Measurements from ENCODE around the gene TMEM255B. TPM values are rescaled to one million over a fixed set of nuclear protein-coding genes. Genes with fewer than 3 reads are reported as not detected.
"Not testable (repeated sequence)": the region's sequence is repeated elsewhere in the genome, so short reads cannot be mapped to it uniquely, and the experiment has no call there.

The TMEM255B gene
- total RNA-seq, 2 experiments from 2014 or later: 1.7 to 1.8 TPM

GRCh38 chr13:113832631-113833030 is 73.6 kb downstream of the TMEM255B start:
- no peaks in the 10 kb centered on the region for H3K9me3 Mint-ChIP-seq
- CTCF ChIA-PET: no interaction called here
- intact Hi-C loops (cut with micrococcal nuclease): no loop called here
- no peak for ATAC-seq
- H3K27ac Mint-ChIP-seq: no peak overlapping the region
- H3K27me3 Mint-ChIP-seq: no peaks in the 10 kb centered on the region
- no peak overlapping the region for H3K4me3 Mint-ChIP-seq
- POLR2A ChIA-PET: no interaction called here
- TF ChIP-seq, protein P1, sequence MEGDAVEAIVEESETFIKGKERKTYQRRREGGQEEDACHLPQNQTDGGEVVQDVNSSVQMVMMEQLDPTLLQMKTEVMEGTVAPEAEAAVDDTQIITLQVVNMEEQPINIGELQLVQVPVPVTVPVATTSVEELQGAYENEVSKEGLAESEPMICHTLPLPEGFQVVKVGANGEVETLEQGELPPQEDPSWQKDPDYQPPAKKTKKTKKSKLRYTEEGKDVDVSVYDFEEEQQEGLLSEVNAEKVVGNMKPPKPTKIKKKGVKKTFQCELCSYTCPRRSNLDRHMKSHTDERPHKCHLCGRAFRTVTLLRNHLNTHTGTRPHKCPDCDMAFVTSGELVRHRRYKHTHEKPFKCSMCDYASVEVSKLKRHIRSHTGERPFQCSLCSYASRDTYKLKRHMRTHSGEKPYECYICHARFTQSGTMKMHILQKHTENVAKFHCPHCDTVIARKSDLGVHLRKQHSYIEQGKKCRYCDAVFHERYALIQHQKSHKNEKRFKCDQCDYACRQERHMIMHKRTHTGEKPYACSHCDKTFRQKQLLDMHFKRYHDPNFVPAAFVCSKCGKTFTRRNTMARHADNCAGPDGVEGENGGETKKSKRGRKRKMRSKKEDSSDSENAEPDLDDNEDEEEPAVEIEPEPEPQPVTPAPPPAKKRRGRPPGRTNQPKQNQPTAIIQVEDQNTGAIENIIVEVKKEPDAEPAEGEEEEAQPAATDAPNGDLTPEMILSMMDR (IDR thresholded peaks at IDR 0.05): no peak
- DNase-seq: no peak
- H3K4me1 Mint-ChIP-seq (ENCODE audit: low read depth): peaks cover 5% of the 10 kb centered on the region
- H3K36me3 Mint-ChIP-seq (ENCODE audit: low read depth): peaks cover under 1% of the 10 kb centered on the region

DNA sequence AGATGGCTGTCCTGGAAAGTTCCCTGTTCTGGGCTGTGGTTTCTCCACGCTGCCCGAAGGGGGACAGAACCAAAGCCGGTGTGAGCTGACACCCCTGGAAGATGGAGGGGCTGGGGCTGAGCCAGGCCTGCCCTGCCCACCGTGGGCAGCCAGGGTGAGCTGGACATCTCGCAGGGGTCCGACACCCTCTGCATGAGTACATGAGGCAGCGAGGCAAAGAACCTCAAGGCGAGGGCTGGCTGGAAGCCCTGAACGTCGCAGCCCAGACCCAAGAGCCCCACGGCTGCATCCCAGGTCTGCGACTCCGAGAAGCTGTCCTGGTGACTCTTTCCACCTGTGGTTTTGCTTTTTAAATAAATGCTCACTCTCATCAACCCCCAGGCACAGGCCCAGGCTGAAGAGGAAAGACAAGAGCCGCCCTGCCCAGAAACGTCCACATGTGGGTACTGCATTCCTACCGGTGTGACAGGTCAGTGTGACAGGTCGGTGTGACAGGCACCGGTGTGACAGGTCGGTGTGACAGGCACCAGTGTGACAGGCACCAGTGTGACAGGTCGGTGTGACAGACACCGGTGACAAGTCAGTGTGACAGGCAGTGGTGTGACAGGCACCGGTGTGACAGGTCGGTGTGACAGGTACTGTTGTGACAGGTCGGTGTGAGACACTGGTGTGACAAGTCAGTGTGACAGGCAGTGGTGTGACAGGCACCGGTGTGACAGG is 74.2 kb downstream of the TMEM255B start:
- ChIA-PET CTCF (no interaction called here), POLR2A (no interaction called here)
- Mint-ChIP-seq H3K9me3 (no peaks in the 10 kb centered on the region), H3K4me3 (no peak overlapping the region), H3K4me1 (ENCODE audit: low read depth) (peaks cover 7% of the 10 kb centered on the region), H3K36me3 (ENCODE audit: low read depth) (no peaks in the 10 kb centered on the region), H3K27ac (no peak overlapping the region), H3K27me3 (no peaks in the 10 kb centered on the region)
- ATAC-seq (no peak), DNase-seq (no peak)
- intact Hi-C loops (cut with micrococcal nuclease): no loop called here
- TF ChIP-seq, protein P1 (IDR thresholded peaks at IDR 0.05): no peak

GRCh38 chr13:113834006-113834405 is 75.0 kb downstream of the TMEM255B start:
- CTCF ChIA-PET; DNase-seq; H3K9me3 Mint-ChIP-seq; POLR2A ChIA-PET; ATAC-seq; H3K36me3 Mint-ChIP-seq (ENCODE audit: low read depth); H3K27me3 Mint-ChIP-seq; intact Hi-C loops (cut with micrococcal nuclease); H3K4me1 Mint-ChIP-seq (ENCODE audit: low read depth); H3K27ac Mint-ChIP-seq; H3K4me3 Mint-ChIP-seq: not testable (repeated sequence)

GRCh38 chr13:113834496-113835200 is 75.6 kb downstream of the TMEM255B start:
- ATAC-seq (no peak), DNase-seq (no peak)
- CTCF ChIA-PET: no interaction called here
- no peak overlapping the region for H3K4me3 Mint-ChIP-seq
- H3K9me3 Mint-ChIP-seq: no peaks in the 10 kb centered on the region
- no peaks in the 10 kb centered on the region for H3K36me3 Mint-ChIP-seq (ENCODE audit: low read depth)
- POLR2A ChIA-PET: no interaction called here
- intact Hi-C loops (cut with micrococcal nuclease): no loop called here
- H3K27me3 Mint-ChIP-seq: no peaks in the 10 kb centered on the region
- TF ChIP-seq, protein P1 (IDR thresholded peaks at IDR 0.05): no peak
- peaks cover 7% of the 10 kb centered on the region for H3K4me1 Mint-ChIP-seq (ENCODE audit: low read depth)
- H3K27ac Mint-ChIP-seq: no peak overlapping the region

DNA sequence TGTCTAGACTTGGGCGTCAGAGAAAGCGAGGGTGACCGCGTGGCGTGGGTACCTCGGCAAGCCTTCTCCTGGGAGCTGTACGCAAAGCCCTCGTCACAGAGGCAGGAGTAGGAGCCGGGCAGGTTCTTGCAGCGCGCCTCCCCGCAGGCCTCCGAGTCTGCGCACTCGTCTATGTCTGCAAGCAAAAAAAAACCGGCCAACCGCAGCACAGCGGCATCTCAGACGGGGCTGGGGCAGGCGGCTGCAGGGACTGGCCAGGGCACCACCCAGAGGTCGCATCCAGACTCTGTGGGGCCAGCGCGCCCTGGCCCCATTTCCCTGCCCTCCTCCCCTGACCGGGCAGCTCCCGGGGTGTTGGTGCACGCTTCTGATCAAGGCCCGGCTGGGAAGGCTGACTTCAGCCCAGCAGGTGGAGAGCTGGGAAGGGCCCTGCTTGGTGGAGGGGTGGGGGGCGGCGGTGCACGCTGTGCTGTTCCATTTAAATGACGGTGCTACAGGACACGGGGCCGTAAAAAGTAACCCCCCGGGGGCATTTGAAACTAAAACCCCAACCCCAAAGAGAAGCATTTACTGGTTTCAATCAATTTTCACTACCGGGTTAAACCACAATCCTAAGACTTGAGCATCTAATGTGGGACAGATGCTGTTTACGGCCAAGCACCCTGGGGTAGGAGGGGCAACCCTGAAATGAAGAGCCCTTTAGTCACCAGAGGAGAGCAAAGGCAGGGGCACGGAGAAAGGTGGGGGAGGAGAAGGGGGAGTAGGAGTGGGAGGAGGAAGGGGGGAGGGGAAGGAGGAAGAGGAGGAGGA is 76.6 kb downstream of the TMEM255B start:
- intact Hi-C loops (cut with micrococcal nuclease): no loop called here
- TF ChIP-seq, protein P1 (IDR thresholded peaks at IDR 0.05): no peak
- ChIA-PET CTCF (no interaction called here), POLR2A (no interaction called here)
- peaks cover 7% of the 10 kb centered on the region for H3K4me1 Mint-ChIP-seq (ENCODE audit: low read depth)
- no peak for ATAC-seq
- H3K27me3 Mint-ChIP-seq: no peaks in the 10 kb centered on the region
- no peaks in the 10 kb centered on the region for H3K9me3 Mint-ChIP-seq
- no peak overlapping the region for H3K27ac Mint-ChIP-seq
- H3K36me3 Mint-ChIP-seq (ENCODE audit: low read depth): no peaks in the 10 kb centered on the region
- DNase-seq: no peak
- H3K4me3 Mint-ChIP-seq: no peak overlapping the region
